ENCODE data around the gene CCZ1. TPM values are rescaled to one million over a fixed set of nuclear protein-coding genes. Genes with fewer than 3 reads are reported as not detected.

Gene CCZ1
- total and polyA plus RNA-seq, 2 donors (not counting 1 experiment from before 2014, with no cell fraction given) = 30.8 to 66.2 TPM

- intact Hi-C loops (cut with micrococcal nuclease) = no loop called here
- no peaks in the 10 kb centered on the region for H3K27me3 ChIP-seq (replicated peaks in 1 of 4; ENCODE audit: control extremely low read depth in 1 of 4, control insufficient read depth in 3 of 4, insufficient read depth in 4 of 4, low read length in 3 of 4)
- no peaks in the 10 kb centered on the region for H3K9me3 Mint-ChIP-seq (ENCODE audit: insufficient read depth)
- H3K79me2 ChIP-seq (ENCODE audit: control insufficient read depth, insufficient read depth, low read length) = no peaks in the 10 kb centered on the region
- ATAC-seq (ENCODE audit: low read depth) (no peak), DNase-seq (no peak)
- H3K27ac ChIP-seq (ENCODE audit: low read length in 2 of 2) = no peak overlapping the region
- no peak for TF ChIP-seq EZH2 (IDR thresholded peaks at IDR 0.05; ENCODE audit: borderline replicate concordance, insufficient read depth, low read depth, low read length, poor library complexity, severe bottlenecking)
- TF ChIP-seq CTCF (IDR thresholded peaks at IDR 0.05) = no peak
- no peak overlapping the region for H3K4me2 ChIP-seq (replicated peaks; ENCODE audit: low read depth, low read length, poor library complexity, severe bottlenecking)
- no peak overlapping the region for H2AFZ ChIP-seq (ENCODE audit: insufficient read depth, low read depth, low read length, poor library complexity, severe bottlenecking)
- no peaks in the 10 kb centered on the region for H3K4me1 Mint-ChIP-seq
- H4K20me1 ChIP-seq (ENCODE audit: control insufficient read depth, insufficient read depth, low read length, poor library complexity, severe bottlenecking) = no peaks in the 10 kb centered on the region
- peaks cover 18% of the 10 kb centered on the region for H3K27me3 Mint-ChIP-seq
- 97% methylated on average over 12 of the region's 13 CpGs for WGBS (ENCODE audit: insufficient coverage)
- CTCF ChIA-PET = no interaction called here
- H3K9ac ChIP-seq (ENCODE audit: low read length) = no peak overlapping the region
- no peak overlapping the region for H3K4me3 ChIP-seq (ENCODE audit: control extremely low read depth in 1 of 5, extremely low read depth in 1 of 5, insufficient read depth in 1 of 5, low read depth in 2 of 5, low read length in 4 of 5)
- H3K36me3 ChIP-seq (replicated peaks in 1 of 2; ENCODE audit: control extremely low read depth in 1 of 2, control insufficient read depth in 1 of 2, extremely low read depth in 1 of 2, insufficient read depth in 2 of 2, low read length in 1 of 2) = no peaks in the 10 kb centered on the region
- no peaks in the 10 kb centered on the region for H3K4me1 ChIP-seq (ENCODE audit: control insufficient read depth in 2 of 2, insufficient read depth in 2 of 2, low read length in 2 of 2)
- no peak overlapping the region for H3K4me3 Mint-ChIP-seq
- H3K9me3 ChIP-seq (ENCODE audit: control extremely low read depth in 1 of 3, control insufficient read depth in 2 of 3, insufficient read depth in 1 of 3, low read length in 2 of 3) = no peaks in the 10 kb centered on the region
- POLR2A ChIA-PET = interaction anchor here (0.6 kb wide), 1 partner anchor 19 kb away, joined by 4 read pairs; no protein-coding TSS in a partner anchor
- no peak overlapping the region for H3K27ac Mint-ChIP-seq
Measured at GRCh38 chr7:5869691-5870090, 28.8 kb upstream of the CCZ1 start.

DNA sequence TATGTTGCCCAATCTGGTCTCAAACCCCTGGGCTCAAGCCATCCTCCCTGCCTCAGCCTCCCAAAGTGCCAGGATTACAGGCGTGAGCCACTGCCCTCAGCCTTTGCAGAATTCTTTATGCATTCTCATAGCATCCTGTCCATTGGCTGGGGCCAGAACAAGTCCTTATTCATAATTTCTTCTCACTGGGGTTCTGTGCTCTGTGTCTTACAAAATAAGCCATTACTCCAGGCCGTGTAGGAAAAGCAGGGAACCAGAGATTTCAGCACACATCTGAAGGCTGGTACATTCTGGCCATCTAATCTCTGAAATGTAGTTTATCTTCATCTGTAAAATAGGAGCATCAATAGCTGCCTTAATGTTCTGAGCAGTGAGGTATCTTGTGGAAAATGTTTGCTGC, 28.2 kb upstream of the CCZ1 start:
- no peaks in the 10 kb centered on the region for H3K9me3 Mint-ChIP-seq (ENCODE audit: insufficient read depth)
- H3K4me1 Mint-ChIP-seq = no peaks in the 10 kb centered on the region
- Histone ChIP-seq H3K9me3 (ENCODE audit: control extremely low read depth in 1 of 3, control insufficient read depth in 2 of 3, insufficient read depth in 1 of 3, low read length in 2 of 3) (no peaks in the 10 kb centered on the region), H3K27ac (ENCODE audit: low read length in 2 of 2) (no peak overlapping the region), H3K4me1 (ENCODE audit: control insufficient read depth in 2 of 2, insufficient read depth in 2 of 2, low read length in 2 of 2) (no peaks in the 10 kb centered on the region), H3K36me3 (replicated peaks in 1 of 2; ENCODE audit: control extremely low read depth in 1 of 2, control insufficient read depth in 1 of 2, extremely low read depth in 1 of 2, insufficient read depth in 2 of 2, low read length in 1 of 2) (no peaks in the 10 kb centered on the region), H3K4me2 (replicated peaks; ENCODE audit: low read depth, low read length, poor library complexity, severe bottlenecking) (no peak overlapping the region), H3K9ac (ENCODE audit: low read length) (no peak overlapping the region), H3K79me2 (ENCODE audit: control insufficient read depth, insufficient read depth, low read length) (no peaks in the 10 kb centered on the region), H2AFZ (ENCODE audit: insufficient read depth, low read depth, low read length, poor library complexity, severe bottlenecking) (no peak overlapping the region), H3K27me3 (replicated peaks in 1 of 4; ENCODE audit: control extremely low read depth in 1 of 4, control insufficient read depth in 3 of 4, insufficient read depth in 4 of 4, low read length in 3 of 4) (no peaks in the 10 kb centered on the region), H3K4me3 (ENCODE audit: control extremely low read depth in 1 of 5, extremely low read depth in 1 of 5, insufficient read depth in 1 of 5, low read depth in 2 of 5, low read length in 4 of 5) (no peak overlapping the region), H4K20me1 (ENCODE audit: control insufficient read depth, insufficient read depth, low read length, poor library complexity, severe bottlenecking) (no peaks in the 10 kb centered on the region)
- no peak for TF ChIP-seq EZH2 (IDR thresholded peaks at IDR 0.05; ENCODE audit: borderline replicate concordance, insufficient read depth, low read depth, low read length, poor library complexity, severe bottlenecking)
- no peak for TF ChIP-seq CTCF (IDR thresholded peaks at IDR 0.05)
- WGBS (ENCODE audit: insufficient coverage) = 100% methylated on average over 1 of the region's 2 CpGs
- ChIA-PET CTCF (no interaction called here), POLR2A (no interaction called here)
- no peak for ATAC-seq (ENCODE audit: low read depth)
- intact Hi-C loops (cut with micrococcal nuclease) = no loop called here
- H3K27ac Mint-ChIP-seq = no peak overlapping the region
- no peak for DNase-seq
- H3K27me3 Mint-ChIP-seq = peaks cover 18% of the 10 kb centered on the region
- H3K4me3 Mint-ChIP-seq = no peak overlapping the region

Data from B cell (primary cell).